Measurements from ENCODE around the gene MYL6.

MYL6 gene

DNA sequence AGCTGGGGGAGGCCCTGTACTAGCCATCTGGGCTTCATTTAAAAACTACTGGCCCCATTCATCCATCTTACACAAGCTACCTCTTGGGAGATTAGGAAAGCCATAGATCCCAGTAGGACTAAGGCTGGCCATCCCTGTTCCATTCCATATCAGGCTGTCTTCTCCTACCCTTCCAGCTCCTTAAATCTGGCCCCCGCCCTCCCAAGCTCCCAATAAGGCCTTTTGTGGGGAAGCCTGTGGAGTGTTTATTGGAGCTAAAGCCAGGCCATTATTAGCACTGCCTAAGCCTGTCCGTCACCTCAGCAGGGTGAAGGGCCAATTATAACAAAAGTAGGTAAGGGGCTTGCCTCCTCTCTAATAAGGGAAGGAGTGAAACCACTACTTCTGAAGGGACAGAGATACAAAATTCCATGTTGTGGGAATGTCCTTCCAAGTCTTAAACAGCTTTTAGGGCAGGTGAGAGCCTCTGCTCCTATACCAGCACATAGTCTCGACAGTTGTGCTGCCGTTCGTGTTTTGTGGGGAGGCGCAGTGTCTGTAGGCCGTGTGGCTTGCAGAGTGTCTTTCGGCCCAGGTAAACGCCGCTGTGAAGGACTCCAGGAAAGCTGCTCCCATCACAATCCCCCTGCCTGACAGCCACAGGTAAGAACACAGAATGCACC is 3.7 kb downstream of the MYL6 start:
- H3K4me3 ChIP-seq (replicated peaks; ENCODE audit: low read depth, low read length) = no peak overlapping the region
- DNase-seq (ENCODE audit: extremely low read depth, low read depth) = no peak
- TF ChIP-seq, protein P1, sequence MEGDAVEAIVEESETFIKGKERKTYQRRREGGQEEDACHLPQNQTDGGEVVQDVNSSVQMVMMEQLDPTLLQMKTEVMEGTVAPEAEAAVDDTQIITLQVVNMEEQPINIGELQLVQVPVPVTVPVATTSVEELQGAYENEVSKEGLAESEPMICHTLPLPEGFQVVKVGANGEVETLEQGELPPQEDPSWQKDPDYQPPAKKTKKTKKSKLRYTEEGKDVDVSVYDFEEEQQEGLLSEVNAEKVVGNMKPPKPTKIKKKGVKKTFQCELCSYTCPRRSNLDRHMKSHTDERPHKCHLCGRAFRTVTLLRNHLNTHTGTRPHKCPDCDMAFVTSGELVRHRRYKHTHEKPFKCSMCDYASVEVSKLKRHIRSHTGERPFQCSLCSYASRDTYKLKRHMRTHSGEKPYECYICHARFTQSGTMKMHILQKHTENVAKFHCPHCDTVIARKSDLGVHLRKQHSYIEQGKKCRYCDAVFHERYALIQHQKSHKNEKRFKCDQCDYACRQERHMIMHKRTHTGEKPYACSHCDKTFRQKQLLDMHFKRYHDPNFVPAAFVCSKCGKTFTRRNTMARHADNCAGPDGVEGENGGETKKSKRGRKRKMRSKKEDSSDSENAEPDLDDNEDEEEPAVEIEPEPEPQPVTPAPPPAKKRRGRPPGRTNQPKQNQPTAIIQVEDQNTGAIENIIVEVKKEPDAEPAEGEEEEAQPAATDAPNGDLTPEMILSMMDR (IDR thresholded peaks at IDR 0.05; ENCODE audit: low read depth, low read length, missing control alignments) = no peak

DNA sequence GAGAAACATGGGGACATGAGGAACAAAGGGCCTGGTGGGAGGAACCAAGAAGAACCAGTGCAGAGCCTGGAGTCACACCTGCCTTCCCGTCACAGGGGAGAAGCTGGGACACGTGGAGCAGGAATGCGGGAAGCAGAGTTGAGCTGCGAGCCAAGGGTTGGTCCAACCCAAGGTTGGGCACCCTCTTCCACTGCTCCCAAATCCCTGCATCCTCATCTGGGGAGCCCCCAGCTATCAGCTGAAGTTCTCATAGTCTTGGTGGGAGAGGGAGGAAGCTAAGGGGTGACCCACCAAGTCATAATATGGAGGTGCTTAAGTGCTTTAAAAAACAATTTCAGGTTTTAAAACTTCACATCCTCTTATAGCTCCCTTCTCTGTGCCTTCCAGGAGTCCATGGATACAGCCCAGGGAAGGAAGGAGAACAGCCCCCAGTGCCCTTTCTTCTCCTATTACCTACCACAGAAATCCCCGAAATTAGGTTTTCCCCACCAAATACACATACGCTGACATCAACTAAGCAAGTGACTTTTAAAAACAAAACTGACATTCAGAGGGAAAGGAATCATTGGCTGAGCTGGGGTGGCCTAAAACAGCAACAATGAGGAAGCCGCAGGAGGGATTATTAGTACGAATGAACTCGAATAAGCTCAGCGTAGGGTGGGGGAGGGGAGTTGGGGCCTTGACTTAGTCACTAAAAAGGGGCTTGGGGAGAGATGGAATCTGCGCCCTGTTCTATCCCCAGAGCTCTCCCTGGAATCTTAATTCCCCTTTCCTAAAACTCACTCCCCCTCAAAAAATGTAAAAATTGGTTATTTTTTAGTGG is 4.5 kb downstream of the MYL6 start:
- DNase-seq (ENCODE audit: extremely low read depth, low read depth) = no peak
- TF ChIP-seq, protein P1 (IDR thresholded peaks at IDR 0.05; ENCODE audit: low read depth, low read length, missing control alignments) = no peak
- no peak overlapping the region for H3K4me3 ChIP-seq (replicated peaks; ENCODE audit: low read depth, low read length)

DNA sequence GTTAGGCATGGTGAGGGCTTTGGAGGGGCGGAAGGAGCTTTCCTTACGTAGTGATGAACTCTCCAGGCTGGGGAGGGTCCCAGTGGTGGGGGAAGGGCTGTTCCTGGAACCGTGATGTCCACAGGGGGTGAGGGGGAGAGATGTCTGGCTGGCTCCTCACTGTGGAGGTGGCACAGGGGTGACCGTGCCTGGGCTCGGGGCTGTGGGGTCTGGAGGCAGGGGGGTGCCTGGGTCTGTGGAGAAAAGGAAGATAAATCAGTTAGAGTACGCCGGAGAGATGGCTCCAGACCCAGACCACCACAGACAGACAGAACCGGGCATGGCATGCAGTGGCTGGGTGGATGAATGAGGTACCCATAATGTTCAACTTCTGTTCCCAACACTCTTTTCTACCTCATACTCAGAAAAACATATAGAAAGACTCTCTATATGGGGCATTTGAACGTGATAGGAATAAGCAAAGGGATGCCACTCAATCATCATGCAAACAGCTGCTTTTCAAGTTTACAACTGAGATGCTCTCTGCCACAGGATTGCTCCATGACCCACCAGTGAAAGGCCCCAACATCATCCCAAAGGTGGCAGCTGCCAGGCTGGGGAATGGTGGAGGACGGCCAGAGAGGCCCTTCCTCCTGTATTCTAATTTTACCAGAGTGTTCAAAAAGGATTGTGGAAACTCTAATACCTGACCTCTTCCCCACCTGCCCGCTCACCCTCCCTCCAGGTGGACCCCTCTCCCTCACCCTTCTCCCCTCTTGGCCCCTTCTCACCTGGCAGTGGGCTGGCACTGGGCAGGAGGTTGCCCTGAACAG is 5.6 kb downstream of the MYL6 start:
- H3K4me3 ChIP-seq (replicated peaks; ENCODE audit: low read depth, low read length) = no peak overlapping the region
- DNase-seq (ENCODE audit: extremely low read depth, low read depth) = no peak
- TF ChIP-seq, protein P1 (IDR thresholded peaks at IDR 0.05; ENCODE audit: low read depth, low read length, missing control alignments) = no peak

DNA sequence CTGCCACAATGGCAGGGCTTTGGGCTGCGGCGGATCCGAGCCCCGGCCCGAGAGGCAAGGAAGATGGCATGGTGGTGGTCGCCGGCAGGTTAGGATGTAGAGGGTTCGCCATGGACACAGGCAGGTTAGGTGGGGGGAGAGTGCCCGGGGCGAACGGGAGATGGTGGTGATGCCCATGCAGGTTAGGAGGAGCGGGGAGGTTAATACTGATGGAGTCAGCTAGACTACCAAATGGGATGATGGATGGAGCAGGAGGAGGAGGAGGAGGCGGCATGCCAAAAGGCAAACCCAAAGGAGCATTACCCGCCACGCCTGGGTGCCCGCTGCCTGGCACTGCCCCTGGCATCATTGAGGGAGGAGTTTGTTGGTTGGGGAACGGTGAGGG is 6.2 kb downstream of the MYL6 start:
- TF ChIP-seq, protein P1 (IDR thresholded peaks at IDR 0.05; ENCODE audit: low read depth, low read length, missing control alignments) = no peak
- DNase-seq (ENCODE audit: extremely low read depth, low read depth) = no peak
- no peak overlapping the region for H3K4me3 ChIP-seq (replicated peaks; ENCODE audit: low read depth, low read length)

DNA sequence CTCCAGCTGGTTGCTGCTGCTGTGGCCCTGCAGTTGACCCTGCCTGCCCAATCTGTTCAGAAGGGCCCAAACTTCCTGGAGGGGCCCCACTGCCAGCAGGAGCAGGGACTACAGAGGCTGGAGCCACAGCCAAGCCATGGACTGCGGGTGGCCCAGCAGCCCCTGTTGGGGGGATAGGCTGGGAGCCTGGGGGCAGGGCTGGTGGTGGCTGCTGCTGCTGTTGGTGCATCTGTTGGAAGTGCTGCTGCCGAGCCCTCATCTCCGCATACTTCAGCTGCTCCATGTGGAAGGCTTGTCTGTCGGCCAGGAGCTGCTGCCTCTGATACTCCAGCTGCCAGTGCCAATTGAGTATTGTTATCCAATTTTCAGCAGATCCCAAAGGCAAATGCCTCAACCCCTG is 7.2 kb downstream of the MYL6 start:
- H3K4me3 ChIP-seq (replicated peaks; ENCODE audit: low read depth, low read length) = no peak overlapping the region
- TF ChIP-seq, protein P1 (IDR thresholded peaks at IDR 0.05; ENCODE audit: low read depth, low read length, missing control alignments) = no peak
- no peak for DNase-seq (ENCODE audit: extremely low read depth, low read depth)

DNA sequence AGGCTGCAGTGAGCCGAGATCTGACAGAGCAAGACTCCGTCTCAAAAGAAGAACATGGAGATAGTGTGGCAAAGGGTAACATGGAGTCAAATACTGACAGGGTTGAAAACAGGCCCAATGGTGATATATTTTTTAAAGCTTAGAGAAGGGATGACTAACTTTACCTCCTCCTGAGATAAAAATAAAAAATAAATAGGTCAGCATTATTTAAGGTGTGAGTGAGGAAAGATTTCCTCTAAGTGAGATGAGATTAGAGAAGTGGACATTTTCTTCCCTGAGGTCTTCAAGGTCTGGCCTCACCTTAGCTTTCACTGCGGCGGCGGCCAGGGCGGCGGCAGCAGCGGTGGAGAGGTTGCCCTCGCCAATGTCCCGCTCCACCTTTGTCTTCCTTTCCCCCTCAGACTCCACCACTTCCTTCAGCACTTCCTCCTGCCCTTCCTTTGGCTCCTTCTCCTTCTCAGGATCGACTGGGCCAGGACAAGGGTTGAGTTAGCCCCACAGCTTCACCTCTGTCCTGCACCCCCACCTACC is 11.1 kb downstream of the MYL6 start:
- TF ChIP-seq, protein P1 (IDR thresholded peaks at IDR 0.05; ENCODE audit: low read depth, low read length, missing control alignments) = no peak
- no peak overlapping the region for H3K4me3 ChIP-seq (replicated peaks; ENCODE audit: low read depth, low read length)
- no peak for DNase-seq (ENCODE audit: extremely low read depth, low read depth)

Measured in HFF-Myc (cell line).